Measurements from ENCODE around the gene SPOCK2.

SPOCK2 gene

GRCh38 chr10:72107325-72108003 is 19.1 kb upstream of the SPOCK2 start:
- no peak for DNase-seq (ENCODE audit: low spot score)

GRCh38 chr10:72106896-72107295 is 18.5 kb upstream of the SPOCK2 start:
- DNase-seq (ENCODE audit: low spot score): no peak

- DNase-seq (ENCODE audit: low spot score): no peak
Observed at GRCh38 chr10:72106154-72106849, 18.0 kb upstream of the SPOCK2 start.

- no peak for DNase-seq (ENCODE audit: low spot score)
Observed at GRCh38 chr10:72105710-72106109, 17.4 kb upstream of the SPOCK2 start.

DNA sequence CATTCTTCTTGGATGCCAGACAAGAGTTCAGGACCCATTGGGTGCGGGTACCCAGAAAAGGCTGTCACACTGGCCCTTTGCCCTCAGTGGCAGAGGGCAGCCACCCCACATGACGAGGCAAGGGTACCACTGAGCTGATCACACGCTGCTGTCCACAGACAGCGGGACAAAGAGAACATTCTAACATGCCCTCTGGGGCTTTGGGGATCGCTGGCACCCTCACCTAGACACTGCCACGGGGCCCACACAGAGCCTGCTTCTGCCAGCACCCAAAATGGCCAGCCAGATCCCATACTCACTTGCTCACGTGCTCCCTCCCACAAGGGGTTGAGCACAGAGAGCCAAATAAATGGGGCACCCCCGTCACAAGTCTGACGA is 16.7 kb upstream of the SPOCK2 start:
- no peak for DNase-seq (ENCODE audit: low spot score)

DNA sequence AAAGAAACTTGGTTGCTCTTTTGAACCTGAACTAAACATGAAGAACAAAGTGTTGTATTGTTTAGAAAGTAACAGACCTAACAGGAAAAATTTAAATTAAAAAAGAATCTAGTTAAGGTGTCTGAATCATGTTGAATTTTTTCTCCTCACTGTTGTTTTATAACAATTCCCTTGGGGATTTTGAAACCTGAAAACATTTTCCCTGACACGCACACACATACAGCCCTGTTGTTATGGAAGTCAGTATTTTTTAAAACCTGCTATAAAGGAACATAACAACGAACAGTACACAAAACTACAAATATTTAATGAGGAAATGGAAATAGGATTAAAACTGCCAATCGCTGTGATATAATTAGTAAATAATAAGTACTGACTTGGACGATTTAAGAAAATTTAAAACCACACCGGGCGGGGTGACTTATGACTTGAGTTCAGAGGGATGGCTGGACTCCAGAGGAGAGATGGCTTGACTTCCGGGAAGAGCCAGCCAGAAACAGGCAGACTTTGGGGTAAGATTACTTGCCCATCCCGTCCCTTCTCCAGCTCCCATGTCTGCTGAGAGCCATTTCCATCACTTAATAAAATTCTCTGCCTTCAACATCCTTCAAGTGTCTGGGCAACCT is 16.2 kb upstream of the SPOCK2 start:
- no peak for DNase-seq (ENCODE audit: low spot score)

DNA sequence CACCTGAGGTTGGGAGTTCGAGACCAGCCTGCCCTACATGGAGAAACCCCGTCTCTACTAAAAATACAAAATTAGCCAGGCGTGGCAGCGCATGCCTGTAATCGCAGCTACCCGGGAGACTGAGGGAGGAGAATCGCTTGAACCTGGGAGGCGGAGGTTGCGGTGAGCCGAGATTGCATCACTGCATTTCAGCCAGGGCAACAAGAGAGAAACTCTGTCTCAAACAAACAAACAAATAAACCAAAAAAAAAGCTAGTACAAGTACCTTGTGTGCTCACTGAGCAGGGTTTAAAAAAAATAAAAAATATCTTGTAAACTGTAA is 11.2 kb upstream of the SPOCK2 start:
- no peak for DNase-seq (ENCODE audit: low spot score)

DNA sequence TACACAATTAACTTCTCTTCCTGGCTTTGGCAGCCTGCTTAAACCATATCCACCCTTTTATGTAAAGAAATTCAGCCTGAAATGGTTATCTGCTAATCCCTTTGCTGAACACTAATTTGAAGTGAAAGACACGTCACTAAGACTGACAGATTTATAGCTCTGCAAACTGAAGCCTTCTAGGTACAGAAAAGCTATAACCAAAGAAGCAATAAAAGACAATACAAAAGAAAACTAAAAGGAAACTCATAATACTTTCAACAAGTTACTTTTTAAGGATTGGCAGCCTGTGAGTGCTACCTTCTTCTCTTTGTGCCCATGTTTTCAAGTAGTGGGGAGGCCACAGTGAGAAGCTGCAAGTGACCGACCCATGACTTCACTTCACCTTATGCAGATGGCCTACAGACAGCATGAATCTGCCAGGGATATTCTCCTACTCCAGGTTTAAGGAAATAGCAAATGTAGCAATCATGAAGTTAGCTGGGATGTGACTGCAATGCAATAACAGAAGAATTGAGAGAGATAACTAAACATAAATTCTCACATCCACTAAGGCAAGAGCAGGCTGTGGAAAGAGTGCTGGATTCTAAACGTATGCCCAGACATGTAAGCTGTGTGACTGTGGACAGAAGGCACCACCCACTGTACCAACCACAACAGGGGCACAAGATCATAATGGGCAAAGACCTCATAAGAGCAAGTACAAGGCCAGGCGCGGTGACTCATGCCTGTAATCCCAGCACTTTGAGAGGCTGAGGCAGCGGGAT is 10.7 kb upstream of the SPOCK2 start:
- no peak for DNase-seq (ENCODE audit: low spot score)

GRCh38 chr10:72098301-72098835 is 10.0 kb upstream of the SPOCK2 start:
- DNase-seq (ENCODE audit: low spot score): no peak

- DNase-seq (ENCODE audit: low spot score): peak; percentile 86
Observed at GRCh38 chr10:72097448-72098300, 9.3 kb upstream of the SPOCK2 start.

DNA sequence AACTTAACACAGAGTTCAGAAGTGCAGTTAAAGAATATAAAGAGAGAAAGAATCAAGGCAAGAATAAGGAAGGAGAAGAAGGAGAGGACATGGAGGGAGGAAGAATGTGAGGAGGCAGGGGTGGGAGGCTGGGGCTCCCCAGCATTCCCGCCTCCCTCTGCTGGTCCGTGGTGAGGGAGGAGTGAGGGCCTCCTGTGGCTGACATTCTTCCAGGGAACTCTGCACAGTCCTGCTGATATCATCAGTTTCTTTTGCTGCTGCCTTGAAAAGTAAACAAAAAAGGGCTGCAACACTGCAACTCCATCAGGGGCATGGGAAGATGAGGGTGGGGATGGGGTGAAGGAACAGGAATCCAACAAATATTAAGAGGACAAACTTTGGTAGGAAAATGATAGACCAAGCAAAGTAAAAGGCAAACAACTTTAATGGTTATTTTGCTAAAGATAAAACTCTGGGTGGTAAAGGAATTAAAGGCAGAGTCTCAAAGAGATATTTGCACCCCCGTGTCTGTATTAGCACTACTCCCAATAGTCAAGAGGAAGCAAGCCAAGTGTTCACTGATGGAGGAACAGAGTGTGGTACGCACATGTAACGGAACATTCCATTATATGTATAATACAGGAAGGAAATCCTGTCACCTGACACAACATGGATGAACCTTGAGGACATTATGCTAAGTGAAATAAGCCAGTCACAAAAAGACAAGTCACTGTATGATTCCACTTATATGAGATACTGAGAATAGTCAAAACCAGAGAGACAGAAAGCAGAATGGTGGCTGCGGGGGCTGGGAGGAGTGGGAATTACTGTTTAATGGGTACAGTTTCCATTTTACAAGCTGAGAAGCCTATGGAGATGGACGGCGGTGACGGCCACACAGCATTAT is 8.0 kb upstream of the SPOCK2 start:
- DNase-seq (ENCODE audit: low spot score): no peak

DNA sequence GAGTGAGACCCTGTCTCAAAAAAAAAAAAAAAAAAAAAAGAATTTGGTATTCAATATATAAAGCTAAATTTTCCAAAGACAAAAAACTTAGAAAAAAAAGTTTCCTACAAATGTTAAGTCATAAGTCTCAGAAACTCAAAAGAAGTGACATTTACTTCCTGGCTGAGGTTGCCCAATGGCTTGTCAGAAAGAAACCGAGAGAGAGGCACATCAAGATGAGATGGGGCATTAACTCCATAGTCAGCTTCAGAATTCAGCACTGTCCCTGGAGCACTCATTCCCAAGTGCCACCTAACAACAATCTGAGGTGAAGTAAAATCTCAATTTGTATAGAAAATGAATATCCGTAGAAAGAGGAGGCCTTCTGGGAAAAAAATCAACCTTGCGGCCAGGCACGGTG is 6.8 kb upstream of the SPOCK2 start:
- DNase-seq (ENCODE audit: low spot score): no peak

- DNase-seq (ENCODE audit: low spot score): no peak
Observed at GRCh38 chr10:72094574-72094973, 6.2 kb upstream of the SPOCK2 start.

DNA sequence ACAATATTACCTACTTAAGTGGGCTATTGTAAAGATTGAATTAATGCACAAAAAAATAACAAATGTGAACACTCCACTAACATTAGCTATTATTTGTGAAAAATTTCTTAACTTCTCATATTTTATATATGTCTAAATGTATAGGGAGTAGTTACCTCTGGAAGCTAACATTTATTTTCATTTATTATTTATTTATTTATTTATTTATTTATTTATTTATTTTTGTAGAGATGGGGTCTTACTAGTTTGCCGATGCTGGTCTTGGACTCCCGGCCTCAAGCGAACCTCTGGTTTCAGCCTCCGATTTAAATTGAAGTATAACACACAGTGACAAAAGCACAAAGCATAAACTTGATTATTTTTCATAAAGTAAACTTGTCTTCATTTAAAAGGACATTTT is 5.1 kb upstream of the SPOCK2 start:
- DNase-seq (ENCODE audit: low spot score): no peak

DNA sequence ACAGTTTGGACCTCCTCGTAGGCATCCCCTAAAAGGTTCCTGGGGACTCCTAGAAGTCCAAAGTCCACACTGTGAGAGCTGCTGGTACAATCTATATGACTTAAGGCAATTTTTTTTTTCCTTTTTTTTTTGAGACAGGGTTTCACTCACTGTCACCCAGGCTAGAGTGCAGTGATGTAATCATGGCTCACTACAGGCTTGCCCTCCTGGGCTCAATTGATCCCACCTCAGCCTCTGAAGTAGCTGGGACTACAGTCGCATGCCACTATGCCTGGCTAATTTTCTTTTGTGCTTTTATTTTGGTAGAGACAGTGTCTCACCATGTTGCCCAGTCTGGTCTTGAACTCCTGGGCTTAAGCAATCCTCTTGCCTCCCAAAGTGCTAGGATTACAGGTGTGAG is 4.6 kb upstream of the SPOCK2 start:
- no peak for DNase-seq (ENCODE audit: low spot score)

DNA sequence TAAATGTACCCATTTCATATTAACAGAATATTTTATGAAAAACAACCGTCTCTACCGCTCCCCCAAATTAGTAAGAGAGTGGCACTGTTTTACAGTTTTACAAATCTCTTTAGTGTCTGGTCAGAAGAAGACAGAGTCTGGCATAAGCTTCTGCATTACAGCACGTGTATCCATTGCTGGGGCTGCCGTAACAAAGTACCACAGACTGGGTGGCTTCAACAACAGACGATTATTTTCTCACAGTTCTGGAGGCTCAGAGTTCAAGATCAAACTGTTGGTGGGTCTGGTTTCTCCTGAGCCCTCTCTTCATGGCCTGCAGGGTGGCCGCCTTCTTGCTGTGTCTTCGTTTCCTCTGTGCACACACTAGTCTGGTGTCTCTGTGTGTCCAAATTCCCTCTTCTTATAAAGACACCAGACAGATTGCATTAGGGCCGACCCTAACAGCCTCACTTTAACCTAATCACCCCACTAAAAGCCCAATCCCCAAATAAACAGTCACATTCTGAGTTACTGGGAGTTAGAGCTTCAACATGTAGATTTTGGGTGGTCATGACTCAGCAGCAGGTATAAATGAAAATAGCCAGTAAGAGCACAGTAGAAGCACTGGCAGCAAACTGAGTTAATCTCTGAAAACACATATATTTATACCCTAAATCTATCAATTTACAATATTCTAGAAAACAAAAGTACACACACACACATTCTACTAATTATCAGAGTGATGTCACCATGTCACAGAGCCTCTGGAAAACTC is 4.0 kb upstream of the SPOCK2 start:
- no peak for DNase-seq (ENCODE audit: low spot score)

GRCh38 chr10:72090326-72090725 is 2.0 kb upstream of the SPOCK2 start:
- no peak for DNase-seq (ENCODE audit: low spot score)

GRCh38 chr10:72089618-72090017 is 1.3 kb upstream of the SPOCK2 start:
- DNase-seq (ENCODE audit: low spot score): no peak

GRCh38 chr10:72088889-72089575 is 681 bp upstream of the SPOCK2 start:
- DNase-seq (ENCODE audit: low spot score): no peak
